Spleen (tissue), 7 donors: ENCODE data around the gene ALKBH1.

ENCODE experiments used
- POLR2A ChIP-seq, 3 donors: fragments of 450-650 bp; IDR thresholded peaks; one replicate each; pipeline ENCODE4 v1.5.1; 2017; ENCODE audit warnings: antibody characterized with exemption in 3 of 3, mild to moderate bottlenecking in 1 of 3
- TF ChIP-seq, protein P1 (sequence below), 11 experiments: fragments of 200-600 bp in 7 of 11; fragments of 450-650 bp in 4 of 11; sonication (generic) in 4 of 11; IDR thresholded peaks in 8 of 11; conservative IDR thresholded peaks in 3 of 11; 1 replicate in 7 of 11; 2 replicates in 4 of 11; pipeline versions ENCODE4 v1.4.0 to v1.8.0; 2016 to 2021; ENCODE audit warnings: antibody characterized with exemption in 11 of 11, inconsistent platforms in 4 of 11, mild to moderate bottlenecking in 1 of 11
- donor health status: DM: no; HTN: no; CAD: no; lungs with moderate emphysema.
- donor health status: DM: no; HTN: no; CAD: no.
- donor health status: DM: no; HTN: no; CAD: no.

DNA sequence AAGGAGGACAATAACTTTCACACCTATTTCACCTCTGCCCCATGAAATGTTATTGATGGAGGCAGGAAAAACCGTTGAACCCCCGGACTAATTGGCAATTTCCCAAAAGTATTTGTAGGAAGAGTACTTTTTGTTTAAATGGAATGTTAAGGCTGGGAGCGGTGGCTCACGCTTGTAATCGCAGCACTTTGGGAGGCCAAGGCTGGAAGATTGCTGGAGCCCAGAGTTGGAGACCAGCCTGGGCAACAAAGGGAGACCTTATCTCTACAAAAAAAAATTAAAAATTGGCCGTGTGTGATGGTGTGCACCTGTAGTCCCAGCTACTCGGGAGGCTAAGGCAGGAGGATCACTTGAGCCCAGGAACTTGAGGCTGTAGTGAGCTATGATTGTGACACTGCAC, 65.4 kb downstream of the ALKBH1 start:
- TF ChIP-seq, protein P1, sequence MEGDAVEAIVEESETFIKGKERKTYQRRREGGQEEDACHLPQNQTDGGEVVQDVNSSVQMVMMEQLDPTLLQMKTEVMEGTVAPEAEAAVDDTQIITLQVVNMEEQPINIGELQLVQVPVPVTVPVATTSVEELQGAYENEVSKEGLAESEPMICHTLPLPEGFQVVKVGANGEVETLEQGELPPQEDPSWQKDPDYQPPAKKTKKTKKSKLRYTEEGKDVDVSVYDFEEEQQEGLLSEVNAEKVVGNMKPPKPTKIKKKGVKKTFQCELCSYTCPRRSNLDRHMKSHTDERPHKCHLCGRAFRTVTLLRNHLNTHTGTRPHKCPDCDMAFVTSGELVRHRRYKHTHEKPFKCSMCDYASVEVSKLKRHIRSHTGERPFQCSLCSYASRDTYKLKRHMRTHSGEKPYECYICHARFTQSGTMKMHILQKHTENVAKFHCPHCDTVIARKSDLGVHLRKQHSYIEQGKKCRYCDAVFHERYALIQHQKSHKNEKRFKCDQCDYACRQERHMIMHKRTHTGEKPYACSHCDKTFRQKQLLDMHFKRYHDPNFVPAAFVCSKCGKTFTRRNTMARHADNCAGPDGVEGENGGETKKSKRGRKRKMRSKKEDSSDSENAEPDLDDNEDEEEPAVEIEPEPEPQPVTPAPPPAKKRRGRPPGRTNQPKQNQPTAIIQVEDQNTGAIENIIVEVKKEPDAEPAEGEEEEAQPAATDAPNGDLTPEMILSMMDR (IDR thresholded peaks at IDR 0.05 in 8 of 11, conservative IDR thresholded peaks at IDR 0.05 in 3 of 11) = no peak
- TF ChIP-seq POLR2A (IDR thresholded peaks at IDR 0.05) = no peak
